GM12872 (cell line): ENCODE data around the gene FBXO40.

Experiments used
- TF ChIP-seq, protein P1 (sequence below): IDR thresholded peaks from 3 replicates; pipeline ENCODE4 v1.5.1; 2011; ENCODE audit warnings: low read depth, mild to moderate bottlenecking, low read length, moderate library complexity; ENCODE audit not compliant: insufficient read depth

Gene FBXO40

DNA sequence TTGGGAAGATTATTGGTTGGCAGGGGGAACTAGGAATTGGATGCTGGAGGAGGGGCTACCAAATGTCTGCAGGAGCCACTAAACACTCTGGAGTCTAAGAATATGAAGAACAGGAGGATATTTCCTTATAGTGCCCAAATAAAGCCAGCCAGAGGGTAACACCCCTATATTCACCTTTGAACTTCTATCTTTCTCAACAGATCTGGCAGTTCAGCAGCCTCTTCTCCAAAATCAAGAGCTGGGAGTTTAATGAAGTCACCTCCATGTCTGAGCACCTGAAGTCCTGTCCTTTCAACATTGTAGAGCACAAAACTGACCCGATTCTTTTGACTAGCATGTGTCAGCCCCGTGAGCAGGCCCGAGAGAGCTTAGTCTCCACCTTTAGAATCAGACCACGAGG is 33.3 kb downstream of the FBXO40 start:
- TF ChIP-seq, protein P1, sequence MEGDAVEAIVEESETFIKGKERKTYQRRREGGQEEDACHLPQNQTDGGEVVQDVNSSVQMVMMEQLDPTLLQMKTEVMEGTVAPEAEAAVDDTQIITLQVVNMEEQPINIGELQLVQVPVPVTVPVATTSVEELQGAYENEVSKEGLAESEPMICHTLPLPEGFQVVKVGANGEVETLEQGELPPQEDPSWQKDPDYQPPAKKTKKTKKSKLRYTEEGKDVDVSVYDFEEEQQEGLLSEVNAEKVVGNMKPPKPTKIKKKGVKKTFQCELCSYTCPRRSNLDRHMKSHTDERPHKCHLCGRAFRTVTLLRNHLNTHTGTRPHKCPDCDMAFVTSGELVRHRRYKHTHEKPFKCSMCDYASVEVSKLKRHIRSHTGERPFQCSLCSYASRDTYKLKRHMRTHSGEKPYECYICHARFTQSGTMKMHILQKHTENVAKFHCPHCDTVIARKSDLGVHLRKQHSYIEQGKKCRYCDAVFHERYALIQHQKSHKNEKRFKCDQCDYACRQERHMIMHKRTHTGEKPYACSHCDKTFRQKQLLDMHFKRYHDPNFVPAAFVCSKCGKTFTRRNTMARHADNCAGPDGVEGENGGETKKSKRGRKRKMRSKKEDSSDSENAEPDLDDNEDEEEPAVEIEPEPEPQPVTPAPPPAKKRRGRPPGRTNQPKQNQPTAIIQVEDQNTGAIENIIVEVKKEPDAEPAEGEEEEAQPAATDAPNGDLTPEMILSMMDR, result no peak

DNA sequence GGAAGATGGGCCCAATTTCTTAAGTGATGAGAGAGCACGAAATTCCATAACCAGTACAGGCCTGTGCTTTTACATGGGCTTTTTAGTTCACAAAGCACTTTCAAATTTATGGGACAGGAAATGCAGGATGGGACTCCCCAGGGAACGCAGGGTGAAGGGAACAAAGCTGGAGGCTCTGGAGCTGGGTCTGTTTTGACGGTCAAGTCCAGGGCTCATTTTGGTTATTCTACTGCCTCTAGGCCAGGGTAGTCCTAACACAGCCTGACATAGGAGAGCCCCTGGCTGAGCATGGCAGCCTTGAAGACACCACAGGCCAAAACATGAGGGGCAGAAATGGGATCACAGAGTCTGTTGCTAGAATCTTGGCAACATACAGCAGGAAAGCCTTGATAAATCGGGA is 34.0 kb downstream of the FBXO40 start:
- TF ChIP-seq, protein P1, result no peak

- TF ChIP-seq, protein P1, result no peak
Measured at GRCh38 chr3:121627622-121628021, 34.4 kb downstream of the FBXO40 start.

- TF ChIP-seq, protein P1, result no peak
Measured at GRCh38 chr3:121629601-121630000, 36.4 kb downstream of the FBXO40 start.

GRCh38 chr3:121630355-121630754 is 37.2 kb downstream of the FBXO40 start:
- TF ChIP-seq, protein P1, result no peak

DNA sequence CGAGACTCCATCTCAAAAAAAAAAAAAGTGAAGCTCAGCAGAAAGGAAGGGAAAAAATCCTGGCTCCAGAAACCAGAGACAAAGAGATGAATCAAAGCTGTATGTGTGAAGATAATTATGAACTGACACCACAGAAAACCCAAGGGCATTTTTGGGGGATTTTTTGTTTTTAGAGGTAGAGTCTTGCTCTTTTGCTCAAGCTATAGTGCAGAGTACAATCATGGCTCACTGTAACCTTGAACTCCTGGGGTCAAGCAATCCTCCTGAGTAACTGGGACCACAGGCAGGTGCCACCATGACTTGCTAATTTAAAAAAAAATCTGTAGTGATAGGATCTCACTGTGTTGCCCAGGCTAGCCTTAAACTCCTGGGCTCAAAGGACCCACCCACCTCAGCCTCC is 44.7 kb downstream of the FBXO40 start:
- TF ChIP-seq, protein P1, result no peak

DNA sequence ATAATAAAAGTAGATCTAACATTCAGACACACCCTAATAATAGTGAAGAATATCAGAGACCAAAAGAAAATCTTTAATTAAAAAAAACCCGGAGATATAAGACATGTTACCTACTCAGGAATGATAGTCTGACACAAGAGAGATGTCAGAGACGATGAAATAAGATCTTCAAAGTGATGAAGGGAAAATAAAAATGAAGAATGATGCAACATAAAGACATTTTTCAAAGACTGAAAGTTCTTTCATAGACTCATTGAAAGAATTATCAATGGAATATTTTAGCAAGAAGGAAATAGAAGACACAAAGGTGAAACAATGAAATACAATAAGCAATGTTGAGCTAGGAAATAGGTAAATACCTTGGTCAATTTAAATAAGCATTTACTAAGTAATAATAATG is 47.9 kb downstream of the FBXO40 start:
- TF ChIP-seq, protein P1, result no peak

DNA sequence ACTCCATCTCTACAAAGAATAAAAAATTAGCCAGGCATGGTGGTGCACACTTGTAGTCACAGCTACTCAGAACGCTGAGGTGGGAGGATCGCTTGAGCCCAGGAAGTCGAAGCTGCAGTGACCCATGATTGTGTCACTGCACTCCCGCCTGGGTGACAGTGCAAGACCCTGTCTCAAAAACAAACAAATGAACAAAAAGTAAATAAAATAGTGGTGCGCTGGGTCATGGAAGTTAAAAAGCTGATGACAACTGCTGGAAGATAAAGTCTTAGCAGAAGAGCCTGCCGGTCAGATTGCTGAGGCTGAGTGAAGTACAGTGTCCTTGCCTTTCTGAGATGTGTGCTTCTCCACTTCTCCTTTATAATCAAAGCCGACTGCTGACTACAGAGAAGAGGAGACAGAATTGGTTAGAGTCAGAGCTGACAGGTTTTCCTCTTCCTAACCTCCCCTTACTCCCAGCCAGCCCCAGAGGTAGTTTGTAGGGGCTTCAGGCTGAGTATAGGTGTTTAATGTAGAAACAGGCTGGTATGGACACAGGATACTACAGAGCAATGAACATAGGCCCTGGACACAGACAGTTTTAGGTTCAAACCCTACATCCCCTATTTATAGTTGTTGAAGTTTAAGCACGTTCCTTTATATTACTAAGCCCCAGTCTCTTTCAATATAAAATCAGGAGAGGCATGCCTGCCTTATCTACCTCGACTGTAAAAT is 49.6 kb downstream of the FBXO40 start:
- TF ChIP-seq, protein P1, result no peak
